NCI-H2196 treated with DMSO at 0.1 percent for 48 hours (cell line): ENCODE data around the gene DAZAP1.

ENCODE experiments used
- DNase-seq: peaks from one replicate; lab custom pipeline; 2025; ENCODE audit not compliant: unreplicated experiment; lab: John Stamatoyannopoulos, UW

The DAZAP1 gene

DNA sequence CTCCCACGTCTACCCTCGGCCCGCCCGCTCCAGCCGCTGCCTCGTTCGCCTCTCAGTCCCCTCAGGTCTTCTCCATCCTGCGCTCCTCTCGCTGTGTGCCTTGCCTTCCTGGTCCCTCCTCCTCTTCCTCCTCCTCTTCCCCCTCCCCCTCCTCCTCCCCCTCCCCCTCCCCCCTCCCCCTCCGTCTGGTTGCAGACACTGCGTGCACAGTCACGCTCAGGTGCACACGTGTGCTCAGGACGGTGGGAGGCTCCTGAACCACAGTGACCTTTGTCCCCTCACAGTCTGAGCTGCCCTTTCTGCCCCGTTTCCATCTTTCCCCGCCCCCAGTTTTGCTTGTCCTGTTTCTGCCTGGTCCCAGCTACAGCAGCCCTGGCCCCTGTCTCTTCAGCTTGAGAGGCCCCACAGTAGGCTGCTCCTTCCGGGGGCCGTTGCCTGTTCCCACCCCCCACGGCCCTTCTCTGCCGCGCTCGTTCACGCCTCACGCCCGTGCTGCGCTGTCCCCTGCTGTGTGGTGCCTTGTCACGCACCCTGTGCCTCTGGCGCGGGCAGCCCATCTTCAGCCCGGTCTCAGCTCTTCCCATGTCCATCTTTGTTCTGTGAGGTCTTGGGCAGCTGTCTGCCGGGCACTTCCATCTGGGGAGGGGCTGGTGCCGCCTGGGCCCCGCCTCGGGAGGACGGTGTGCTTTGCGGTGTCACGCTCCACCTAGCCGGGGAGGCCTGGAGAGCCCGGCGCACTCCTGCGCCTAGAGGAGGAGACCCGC lies 17.0 kb downstream of the DAZAP1 start:
- no peak for DNase-seq

DNA sequence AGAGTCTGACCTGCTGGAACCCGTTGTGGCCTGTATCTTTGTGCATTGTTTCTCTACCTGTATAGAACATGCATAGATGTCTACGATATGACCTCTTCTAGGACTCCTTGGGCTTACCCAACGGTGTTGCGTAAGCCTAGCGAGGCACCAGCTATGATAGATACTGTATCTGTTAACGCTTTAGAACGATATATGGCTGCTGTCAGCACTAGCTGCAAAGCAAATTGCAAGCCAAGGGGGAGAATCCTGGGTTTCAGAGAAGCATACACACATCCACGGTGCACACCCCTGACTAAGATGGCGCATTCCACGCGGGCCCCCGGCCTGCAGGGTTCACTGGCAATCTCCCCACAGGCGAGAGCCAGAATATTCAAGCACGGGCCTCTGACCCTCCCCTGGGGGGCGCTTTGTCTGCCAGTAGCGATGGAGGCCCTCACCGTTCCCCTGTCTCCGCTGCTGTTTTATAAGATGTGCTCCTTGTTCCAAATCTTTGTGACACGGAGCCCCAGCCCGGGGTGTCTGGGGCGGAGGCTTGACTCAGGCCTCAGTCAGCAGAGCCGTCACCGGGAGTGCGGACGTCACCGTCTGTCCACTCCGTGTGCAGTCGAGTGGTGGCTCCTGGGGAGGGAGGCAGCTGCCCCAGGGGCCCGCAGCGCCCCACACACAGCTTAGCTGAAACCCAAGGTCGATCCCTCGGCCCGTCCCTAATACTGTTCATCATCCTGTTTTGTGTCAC lies 17.9 kb downstream of the DAZAP1 start:
- no peak for DNase-seq

DNA sequence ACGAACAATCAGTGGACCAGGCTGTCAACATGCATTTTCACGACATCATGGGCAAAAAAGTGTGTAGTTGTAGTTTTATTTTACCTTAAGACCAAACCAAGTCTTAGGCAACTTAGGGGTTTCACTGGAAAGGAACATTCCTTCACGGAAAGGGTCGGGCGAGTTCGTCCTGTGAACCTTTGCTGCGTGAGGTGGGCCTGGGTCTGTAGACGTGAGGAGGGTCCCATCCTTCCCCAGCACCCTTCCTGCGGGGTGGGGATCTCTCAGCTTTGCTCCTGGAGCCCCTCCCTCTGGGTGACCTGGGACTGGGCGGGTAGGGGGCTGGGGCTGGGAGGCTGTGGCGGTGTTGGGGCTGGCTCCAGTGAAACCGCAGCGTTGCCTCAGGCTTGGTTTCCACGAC lies 18.5 kb downstream of the DAZAP1 start:
- no peak for DNase-seq

DNA sequence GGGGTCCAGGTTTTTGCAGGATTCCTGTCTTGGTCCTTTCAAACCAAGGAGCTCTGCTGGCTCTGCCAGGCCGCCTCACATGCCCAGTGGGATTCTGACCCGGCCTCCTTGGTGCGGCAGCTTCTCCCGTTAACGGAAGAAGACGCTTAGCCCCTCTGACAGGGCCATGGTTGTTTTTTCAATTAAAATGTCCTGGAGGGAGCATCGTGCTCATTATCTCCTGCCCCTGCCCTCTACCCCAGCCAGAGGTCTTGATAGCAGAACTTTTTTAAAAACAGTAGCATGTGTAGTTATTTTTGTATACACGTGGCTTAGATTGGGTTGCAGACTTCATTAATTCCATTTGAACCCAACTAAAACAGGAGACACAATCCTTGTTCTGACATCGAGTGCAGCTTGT lies 19.4 kb downstream of the DAZAP1 start:
- no peak for DNase-seq

DNA sequence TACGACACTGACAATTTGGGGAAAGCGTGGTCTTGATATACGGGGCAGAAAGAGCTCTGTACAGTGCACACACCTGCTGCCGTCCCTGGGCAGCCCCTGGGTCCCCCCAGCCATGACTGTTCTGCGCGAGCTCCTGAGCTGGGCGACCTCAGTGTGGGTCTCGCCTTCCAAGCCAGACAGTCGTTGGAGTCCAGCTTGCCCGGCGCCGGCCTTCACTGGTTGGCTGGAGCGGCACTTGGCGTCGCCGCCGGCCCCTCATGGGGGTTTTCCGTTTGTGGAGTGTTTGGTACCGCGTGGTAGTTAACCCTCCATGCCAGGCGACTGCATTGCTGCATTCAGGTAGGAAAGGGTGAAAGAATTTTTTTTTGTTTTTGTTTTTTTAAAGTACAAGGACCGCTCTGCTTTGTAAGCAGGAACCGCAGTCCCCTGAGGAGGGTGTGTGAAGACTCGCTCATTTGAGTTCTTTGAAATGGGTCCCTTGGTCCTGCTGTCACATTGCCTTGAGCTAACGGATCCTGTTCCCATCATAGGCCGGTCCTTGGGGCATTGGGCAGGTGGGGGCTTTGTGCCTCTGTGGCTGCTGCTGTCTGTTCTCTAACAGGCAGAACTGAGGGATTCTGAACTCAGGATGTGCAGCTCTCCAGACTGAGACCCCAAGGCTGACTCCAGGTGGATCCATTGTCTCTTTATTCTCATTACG lies 20.0 kb downstream of the DAZAP1 start:
- no peak for DNase-seq

DNA sequence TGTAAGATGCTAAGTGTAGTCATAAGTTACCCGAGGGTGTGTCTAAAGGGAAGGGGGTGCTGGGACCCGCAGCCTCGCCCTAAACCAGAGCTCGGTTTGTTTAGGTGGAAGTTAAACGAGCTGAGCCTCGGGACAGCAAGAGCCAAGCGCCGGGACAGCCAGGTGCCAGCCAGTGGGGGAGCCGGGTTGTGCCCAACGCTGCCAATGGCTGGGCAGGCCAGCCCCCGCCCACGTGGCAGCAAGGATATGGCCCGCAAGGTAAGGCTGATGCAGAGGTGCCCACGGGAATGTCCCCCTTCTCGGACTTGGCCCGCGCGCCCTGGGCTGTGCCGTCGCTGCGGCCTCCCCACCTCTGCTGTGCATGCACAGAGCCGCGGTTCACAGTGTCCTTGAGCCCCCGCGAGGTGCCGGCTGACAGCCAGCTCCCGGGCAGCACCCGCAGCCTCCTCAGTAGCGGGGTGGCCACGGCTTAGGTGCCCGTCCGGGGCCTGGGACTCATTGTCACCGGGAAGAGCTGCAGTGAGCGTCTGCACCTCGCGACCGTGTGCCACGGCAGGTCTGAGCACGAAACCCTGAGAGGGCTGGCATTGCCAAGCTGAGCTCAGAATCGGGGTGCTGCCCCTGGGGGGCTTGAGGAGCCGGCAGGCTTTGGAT lies 21.5 kb downstream of the DAZAP1 start:
- DNase-seq, result no peak

DNA sequence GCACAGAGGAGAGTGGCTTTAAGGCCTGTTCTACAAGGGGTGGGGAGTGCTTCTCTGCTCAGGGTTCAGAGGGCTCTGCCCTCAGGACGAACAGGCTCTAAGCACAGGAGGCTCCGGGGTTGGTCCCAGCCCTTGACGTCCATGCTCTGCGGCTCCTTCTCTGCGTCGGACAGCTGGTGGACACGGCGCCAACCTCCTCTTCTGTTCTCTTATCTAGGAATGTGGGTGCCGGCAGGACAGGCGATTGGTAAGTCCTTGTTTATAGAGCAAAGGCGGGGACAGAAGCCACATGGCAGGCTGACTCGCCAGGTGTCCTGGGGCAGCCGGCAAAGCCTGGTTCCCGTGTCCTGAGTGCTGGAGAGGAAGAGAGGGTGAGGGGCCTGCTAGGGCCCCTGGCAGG lies 22.4 kb downstream of the DAZAP1 start:
- DNase-seq, result no peak

DNA sequence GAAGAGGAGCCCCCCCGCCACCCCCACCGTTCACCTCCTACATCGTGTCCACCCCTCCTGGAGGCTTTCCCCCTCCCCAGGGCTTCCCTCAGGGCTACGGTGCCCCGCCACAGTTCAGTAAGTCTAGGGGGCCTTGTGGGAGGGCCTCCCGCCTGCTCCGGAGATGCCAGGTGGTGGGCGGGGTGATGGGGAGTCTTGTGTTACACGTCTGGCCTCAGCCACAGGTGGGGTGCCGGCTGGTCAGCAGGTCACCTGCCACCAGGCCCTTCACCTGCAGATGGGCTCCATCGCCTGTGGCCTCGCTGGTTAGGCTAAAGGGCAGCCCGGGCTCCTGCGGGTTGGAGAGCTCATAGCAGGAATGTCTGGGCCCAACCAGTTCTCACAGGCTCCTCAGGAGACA lies 22.9 kb downstream of the DAZAP1 start:
- no peak for DNase-seq

DNA sequence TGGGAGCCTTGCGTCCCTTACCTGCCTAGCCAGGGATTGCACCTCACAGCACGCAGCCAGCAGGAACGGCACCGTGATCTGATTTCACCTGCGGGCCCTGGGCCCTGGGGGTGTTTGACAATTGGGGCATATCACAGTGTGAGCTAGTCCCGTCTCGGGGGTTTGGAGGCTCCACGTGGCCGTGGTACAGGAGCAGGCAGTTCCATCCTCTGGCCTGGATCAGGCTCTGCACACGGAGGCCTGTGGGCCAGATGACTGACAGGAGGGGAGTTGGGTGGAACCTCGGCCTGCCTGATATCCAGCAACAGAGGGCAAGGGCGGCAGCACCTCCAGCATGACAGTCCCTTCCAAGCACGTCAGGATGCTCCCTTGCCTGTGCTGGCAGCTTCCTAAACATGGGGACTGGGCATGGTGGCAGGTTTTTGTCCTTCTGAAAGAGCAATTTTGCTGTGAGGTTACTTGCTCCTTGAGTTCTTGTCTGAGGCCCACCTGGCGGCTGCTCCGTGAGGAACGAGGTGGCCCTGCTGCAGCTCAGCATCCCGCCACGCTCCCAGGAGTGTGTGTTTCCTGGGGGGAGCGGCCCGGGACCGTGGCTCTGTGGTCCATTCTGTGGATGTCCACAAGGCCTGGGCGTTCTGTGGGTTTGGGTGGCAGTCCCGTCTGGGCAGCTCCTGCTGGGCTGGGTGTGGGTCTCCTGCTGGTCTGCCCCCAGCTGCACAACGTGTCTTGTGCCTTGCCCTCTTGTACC lies 24.5 kb downstream of the DAZAP1 start:
- no peak for DNase-seq

DNA sequence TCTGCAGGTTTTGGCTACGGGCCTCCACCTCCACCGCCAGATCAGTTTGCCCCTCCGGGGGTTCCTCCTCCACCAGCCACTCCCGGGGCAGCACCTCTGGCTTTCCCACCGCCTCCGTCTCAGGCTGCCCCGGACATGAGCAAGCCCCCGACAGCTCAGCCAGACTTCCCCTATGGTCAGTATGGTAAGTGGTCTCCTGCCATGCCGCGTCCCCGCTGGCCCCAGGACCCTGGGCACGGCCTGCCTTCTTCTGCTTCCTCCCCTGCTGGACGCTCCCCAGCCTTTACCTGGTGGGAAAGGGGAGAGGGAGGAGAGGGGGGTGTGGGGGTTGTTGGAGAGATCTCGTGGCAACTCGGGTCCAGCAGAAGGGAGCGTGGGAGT lies 25.1 kb downstream of the DAZAP1 start:
- DNase-seq, result no peak

DNA sequence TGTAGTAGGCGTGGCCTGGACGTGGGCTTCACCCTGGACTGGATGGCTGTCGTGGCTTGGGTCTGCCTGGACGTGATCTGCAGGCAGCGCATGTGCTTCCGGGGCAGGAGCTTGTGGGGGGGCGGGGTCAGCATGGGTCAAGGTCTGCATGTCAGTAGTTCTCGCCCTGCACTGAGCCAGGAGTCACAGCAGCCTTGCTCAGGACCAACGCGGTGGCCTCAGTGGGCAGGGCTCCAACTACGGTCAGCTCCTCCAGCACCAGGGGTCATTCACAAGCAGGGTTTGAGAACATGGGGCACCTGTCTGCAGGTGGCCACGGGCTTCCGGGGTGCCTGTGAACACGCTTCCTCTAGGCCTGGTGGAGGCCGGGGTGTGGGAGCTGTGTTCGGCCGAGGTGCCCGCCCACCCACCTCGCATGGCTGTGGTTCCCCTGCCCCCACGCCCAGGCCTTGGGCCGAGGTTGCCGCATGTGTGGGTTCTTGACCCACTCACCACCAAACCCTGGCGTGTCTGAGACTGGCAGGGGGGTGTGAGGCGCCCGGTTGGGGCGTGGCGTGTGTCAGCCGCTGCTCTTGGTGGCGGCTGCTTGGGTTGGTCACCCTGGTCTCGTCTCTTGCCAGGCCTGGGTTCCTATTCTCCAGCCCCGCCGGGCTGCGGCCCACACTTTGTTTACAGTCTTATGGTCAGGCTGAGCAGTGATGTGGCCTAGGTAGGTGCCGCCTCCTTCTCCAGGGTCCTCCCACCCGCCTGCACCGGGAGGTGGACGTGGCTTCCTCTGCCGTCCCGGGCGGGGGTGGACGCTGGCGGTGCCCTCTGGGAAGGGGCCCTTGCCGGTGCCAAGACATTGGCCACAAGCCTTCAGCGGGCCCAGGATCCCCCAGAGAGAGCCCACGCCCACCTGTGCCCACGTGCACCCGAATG lies 26.0 kb downstream of the DAZAP1 start:
- no peak for DNase-seq

DNA sequence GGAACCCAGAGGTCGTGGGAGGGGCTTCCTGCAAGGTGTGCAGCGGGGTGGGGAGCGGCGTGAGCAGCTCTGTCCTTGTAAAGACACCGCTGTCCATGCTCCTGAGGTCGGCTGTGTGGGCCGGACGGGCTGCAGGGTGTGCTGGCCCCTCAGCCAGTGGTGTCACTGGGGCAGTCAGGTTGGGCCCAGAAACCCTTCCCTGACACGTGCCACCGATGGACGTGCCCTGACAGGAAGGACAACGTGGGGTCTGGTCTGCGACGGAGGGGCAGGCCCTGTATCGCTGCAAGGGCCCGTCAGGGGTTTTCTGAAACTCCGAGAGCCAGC lies 26.6 kb downstream of the DAZAP1 start:
- no peak for DNase-seq

DNA sequence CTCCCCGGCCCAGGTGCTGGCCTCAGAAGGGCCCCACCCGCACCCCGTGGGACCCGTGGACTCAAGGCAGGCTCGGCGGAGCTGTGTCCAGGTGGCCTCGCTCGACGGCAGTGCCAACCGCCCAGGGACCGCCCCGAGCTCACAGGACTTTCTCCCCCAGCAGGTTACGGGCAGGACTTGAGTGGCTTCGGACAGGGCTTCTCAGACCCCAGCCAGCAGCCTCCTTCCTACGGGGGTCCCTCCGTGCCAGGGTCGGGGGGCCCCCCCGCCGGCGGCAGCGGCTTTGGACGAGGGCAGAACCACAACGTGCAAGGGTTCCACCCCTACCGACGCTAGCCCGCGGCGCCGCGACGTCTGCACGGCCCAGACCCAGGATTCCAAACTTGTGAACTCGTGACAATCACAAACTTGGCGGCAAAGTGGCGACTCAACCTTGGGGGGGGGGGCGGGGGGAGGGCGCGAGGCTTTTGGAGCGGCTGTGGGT lies 27.2 kb downstream of the DAZAP1 start:
- DNase-seq, result no peak

DNA sequence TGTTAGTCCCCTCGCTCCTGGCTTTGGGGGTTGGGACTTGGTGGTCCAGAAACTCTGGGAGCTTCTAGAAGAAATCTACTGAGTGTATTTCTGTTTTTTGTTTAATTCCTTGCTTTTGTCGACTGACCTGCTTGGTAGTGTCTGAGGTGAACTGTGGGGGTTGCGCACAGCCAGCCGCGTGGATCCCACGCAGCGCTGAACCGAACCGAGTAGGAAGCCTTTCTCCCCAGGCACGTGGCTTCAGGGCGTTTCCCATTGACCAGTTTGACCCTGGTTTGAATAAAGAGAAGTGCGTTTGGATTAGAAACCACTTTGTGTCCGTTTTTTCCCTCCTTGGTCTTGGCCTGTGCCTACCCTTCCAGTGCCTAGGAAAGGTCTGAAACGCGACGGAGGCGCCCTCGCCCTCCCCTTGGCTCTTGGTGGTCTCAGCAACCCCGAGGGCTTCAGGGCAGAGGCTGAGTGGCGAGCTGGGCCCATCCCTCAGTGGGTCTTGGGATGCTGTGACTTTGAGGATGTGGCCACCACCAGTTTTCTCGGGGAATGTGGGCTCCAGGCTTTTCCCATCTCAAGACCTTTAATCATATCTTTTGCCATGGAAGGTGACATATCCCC lies 28.1 kb downstream of the DAZAP1 start:
- no peak for DNase-seq

DNA sequence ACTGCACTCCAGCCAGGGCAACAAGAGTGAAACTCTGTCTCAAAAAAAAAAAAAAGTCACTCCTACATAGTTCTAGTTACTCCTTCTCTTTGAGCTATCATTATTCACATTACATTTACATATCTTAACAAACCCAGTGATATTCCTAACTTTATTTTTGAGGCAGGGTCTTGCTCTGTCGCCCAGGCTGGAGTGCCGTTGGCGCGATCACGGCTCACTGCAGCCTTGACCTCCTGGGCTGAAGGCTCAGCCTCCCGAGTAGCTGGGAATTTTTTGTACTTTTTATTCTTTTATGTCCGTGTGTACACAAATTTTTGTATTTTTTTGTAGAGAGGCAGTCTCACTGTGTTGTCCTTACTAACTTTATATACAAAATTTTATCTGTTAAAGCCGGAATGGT lies 30.2 kb downstream of the DAZAP1 start:
- no peak for DNase-seq

DNA sequence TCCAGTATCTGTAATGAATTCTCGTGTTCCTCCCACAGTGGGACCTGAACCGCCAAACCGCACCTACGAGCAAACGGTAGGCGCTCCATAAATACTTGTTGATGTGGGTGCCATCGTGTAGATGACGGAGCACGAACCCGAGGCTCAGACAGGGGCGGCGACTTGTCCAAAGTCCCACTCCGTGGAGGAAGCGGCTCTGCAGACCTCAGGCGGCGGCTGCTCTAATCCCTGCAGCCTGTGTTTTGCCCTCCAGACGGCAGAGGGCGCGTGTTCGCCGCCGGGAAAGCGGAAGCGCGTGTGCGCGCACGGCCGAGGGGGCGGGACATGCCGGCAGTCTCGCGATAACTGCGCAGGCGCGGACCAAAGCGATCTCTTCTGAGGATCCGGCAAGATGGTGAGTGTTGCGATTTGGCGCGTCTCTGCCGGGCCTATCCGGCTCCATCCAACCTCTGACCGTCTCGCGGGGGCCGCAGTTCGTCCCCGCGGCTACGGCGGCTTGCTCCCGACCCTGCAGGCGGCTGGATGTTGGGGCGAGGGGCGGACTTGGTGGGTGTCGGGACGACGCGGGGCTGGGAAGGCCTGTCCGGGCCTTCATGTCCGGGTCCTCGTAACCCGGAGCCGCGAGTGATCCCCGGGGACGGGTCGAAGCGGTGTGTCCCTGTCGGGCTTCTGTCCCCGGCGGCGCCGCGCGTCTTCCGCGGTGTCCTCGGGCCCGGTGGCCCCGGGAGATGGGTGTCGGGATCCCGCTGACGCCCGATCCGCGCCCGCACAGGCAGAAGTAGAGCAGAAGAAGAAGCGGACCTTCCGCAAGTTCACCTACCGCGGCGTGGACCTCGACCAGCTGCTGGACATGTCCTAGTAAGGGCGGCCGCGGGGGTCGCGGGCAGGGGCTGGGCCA lies 30.9 kb downstream of the DAZAP1 start, which contains the start of gene RPS15:
Gene RPS15 (plus strand): TSS at position 362 of the 898 bp plus-strand sequence. CDS start 30 bp downstream, at position 392.
- peak; percentile 87 for DNase-seq

DNA sequence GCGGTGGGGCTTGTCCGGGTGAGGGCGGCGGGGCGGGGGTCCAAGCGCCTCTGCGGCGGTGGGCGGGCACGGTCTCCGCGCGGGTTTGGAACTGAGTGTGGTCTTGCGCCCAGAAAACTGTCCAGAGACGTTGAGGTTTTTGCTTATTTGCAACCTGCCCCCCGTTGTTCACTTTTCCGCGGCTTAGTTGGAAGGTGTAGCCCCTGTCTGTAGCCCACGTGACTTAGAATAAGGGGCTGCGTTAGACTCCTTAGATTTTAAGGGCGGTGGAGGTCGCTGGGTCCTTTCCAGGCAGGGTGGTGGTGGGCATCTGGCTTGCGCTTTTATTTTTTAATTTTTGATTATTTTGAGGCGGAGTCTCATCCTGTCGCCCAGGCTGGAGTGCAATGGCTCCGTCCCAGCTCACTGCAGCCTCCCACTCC lies 31.6 kb downstream of the DAZAP1 start:
- no peak for DNase-seq
